ENCODE results near the gene PLEKHH2. TPM values are rescaled to one million over a fixed set of nuclear protein-coding genes. Genes with fewer than 3 reads are reported as not detected.

Gene PLEKHH2
- polyA plus RNA-seq, 3 donors, result not detected

DNA sequence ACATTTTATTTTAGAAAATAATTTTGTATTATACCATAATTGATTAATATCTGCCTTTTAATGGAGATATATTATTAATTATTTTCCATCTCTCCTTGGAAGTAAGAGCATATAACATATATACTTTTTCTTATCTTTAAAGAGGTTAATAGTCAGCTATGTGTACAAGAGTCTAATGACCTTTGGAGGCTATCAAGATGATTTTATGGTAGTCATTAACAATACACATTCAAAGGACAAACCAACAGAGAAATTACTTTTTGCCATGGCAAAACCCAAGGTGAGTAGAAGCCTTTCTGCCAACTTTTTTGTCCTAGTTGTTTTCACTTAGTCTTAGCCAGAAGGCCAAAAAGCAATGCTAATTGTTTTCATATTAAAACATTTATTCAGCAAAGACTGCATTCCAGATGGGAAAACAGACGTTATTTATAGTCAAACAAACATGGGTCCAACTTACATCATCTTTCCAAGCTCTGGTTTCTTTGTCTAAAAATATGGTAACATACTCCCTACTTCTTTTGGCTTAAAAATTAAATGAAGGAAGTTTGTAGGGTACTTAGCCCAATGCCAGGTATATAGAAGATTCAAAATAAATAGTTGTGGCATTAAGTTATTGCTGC is 127.1 kb downstream of the PLEKHH2 start:
- H3K27ac Mint-ChIP-seq, result no peak overlapping the region
- Histone ChIP-seq H3K9me3 (replicated peaks in 1 of 2; ENCODE audit: control insufficient read depth in 1 of 2, insufficient read depth in 1 of 2, low read length in 2 of 2) (peaks cover 0 to 4% of the 10 kb centered on the region in 2 donors), H3K36me3 (replicated peaks in 1 of 2; ENCODE audit: control insufficient read depth in 1 of 2, insufficient read depth in 2 of 2, low read length in 2 of 2) (no peaks in the 10 kb centered on the region)

DNA sequence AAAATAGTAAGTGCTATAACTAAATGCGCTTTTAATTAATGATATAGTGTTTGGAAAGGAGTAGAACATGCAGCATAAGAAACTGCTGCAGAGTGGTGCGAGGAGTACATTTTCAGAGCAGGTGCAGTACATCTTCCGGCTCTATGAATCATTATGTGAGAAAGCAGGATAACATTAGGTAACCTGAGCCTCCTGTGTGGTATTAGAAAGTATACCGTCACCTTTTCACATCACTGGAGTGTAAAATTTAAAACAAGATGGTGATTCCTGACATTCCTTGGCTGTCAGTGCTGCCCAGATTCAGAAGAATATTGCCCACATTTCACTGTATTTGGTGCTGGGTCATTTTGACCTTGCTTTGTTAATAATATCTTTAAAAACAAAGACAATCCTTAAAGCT is 128.9 kb downstream of the PLEKHH2 start:
- no peaks in the 10 kb centered on the region for H4K20me1 ChIP-seq (ENCODE audit: insufficient read depth, low read length)
- 100% methylated on average over 1 of the region's 4 CpGs for WGBS (ENCODE audit: insufficient coverage)
- H3K9me3 Mint-ChIP-seq, result peaks cover 0 to 5% (median 3%) of the 10 kb centered on the region in 7 donors
- H3K9ac ChIP-seq (ENCODE audit: insufficient read depth, low read length, poor library complexity, severe bottlenecking), result no peak overlapping the region
- H3K4me3 ChIP-seq (replicated peaks in 1 of 3; ENCODE audit: low read depth in 2 of 3, low read length in 3 of 3), result no peak overlapping the region
- no peak overlapping the region for H3K27ac Mint-ChIP-seq
- intact Hi-C loops (cut with micrococcal nuclease), result no loop called here
- H3K27ac ChIP-seq (ENCODE audit: low read depth in 1 of 2, low read length in 2 of 2), result no peak overlapping the region
- no peak for DNase-seq
- H2AFZ ChIP-seq (ENCODE audit: insufficient read depth, low read depth, low read length, poor library complexity, severe bottlenecking), result no peak overlapping the region
- H3K36me3 ChIP-seq (replicated peaks in 1 of 2; ENCODE audit: control insufficient read depth in 1 of 2, insufficient read depth in 2 of 2, low read length in 2 of 2), result no peaks in the 10 kb centered on the region
- peaks cover 0 to 4% of the 10 kb centered on the region in 2 donors for H3K9me3 ChIP-seq (replicated peaks in 1 of 2; ENCODE audit: control insufficient read depth in 1 of 2, insufficient read depth in 1 of 2, low read length in 2 of 2)
- H3K4me2 ChIP-seq (replicated peaks; ENCODE audit: extremely low read depth, low read length, poor library complexity, severe bottlenecking), result no peak overlapping the region
- no peaks in the 10 kb centered on the region for H3K36me3 Mint-ChIP-seq
- H3K79me2 ChIP-seq (ENCODE audit: insufficient read depth, low read length), result no peaks in the 10 kb centered on the region
- TF ChIP-seq, protein P1, sequence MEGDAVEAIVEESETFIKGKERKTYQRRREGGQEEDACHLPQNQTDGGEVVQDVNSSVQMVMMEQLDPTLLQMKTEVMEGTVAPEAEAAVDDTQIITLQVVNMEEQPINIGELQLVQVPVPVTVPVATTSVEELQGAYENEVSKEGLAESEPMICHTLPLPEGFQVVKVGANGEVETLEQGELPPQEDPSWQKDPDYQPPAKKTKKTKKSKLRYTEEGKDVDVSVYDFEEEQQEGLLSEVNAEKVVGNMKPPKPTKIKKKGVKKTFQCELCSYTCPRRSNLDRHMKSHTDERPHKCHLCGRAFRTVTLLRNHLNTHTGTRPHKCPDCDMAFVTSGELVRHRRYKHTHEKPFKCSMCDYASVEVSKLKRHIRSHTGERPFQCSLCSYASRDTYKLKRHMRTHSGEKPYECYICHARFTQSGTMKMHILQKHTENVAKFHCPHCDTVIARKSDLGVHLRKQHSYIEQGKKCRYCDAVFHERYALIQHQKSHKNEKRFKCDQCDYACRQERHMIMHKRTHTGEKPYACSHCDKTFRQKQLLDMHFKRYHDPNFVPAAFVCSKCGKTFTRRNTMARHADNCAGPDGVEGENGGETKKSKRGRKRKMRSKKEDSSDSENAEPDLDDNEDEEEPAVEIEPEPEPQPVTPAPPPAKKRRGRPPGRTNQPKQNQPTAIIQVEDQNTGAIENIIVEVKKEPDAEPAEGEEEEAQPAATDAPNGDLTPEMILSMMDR (IDR thresholded peaks at IDR 0.05), result no peak
- peaks cover 0 to 9% (median 6%) of the 10 kb centered on the region in 3 donors for H3K27me3 Mint-ChIP-seq (ENCODE audit: low read depth in 3 of 3)
- H3K4me1 Mint-ChIP-seq, result no peaks in the 10 kb centered on the region
- no peak overlapping the region for H3K4me3 Mint-ChIP-seq
- no peaks in the 10 kb centered on the region for H3K4me1 ChIP-seq (ENCODE audit: control insufficient read depth in 1 of 2, insufficient read depth in 2 of 2, low read length in 2 of 2)
- H3K27me3 ChIP-seq (ENCODE audit: control insufficient read depth in 2 of 2, insufficient read depth in 2 of 2, low read length in 2 of 2), result peaks cover 0 to 3% of the 10 kb centered on the region in 2 donors

More for the DNA sequence above, 127.1 kb downstream of the PLEKHH2 start:
- DNase-seq, result no peak
- Histone ChIP-seq H3K27ac (ENCODE audit: low read depth in 1 of 2, low read length in 2 of 2) (no peak overlapping the region), H2AFZ (ENCODE audit: insufficient read depth, low read depth, low read length, poor library complexity, severe bottlenecking) (no peak overlapping the region), H3K27me3 (ENCODE audit: control insufficient read depth in 2 of 2, insufficient read depth in 2 of 2, low read length in 2 of 2) (peaks cover 0 to 3% of the 10 kb centered on the region in 2 donors), H3K9ac (ENCODE audit: insufficient read depth, low read length, poor library complexity, severe bottlenecking) (no peak overlapping the region), H3K4me3 (replicated peaks in 1 of 3; ENCODE audit: low read depth in 2 of 3, low read length in 3 of 3) (no peak overlapping the region), H3K4me2 (replicated peaks; ENCODE audit: extremely low read depth, low read length, poor library complexity, severe bottlenecking) (no peak overlapping the region), H4K20me1 (ENCODE audit: insufficient read depth, low read length) (no peaks in the 10 kb centered on the region), H3K4me1 (ENCODE audit: control insufficient read depth in 1 of 2, insufficient read depth in 2 of 2, low read length in 2 of 2) (no peaks in the 10 kb centered on the region), H3K79me2 (ENCODE audit: insufficient read depth, low read length) (no peaks in the 10 kb centered on the region)
- peaks cover 0 to 5% (median 1%) of the 10 kb centered on the region in 7 donors for H3K9me3 Mint-ChIP-seq
- no peaks in the 10 kb centered on the region for H3K36me3 Mint-ChIP-seq
- intact Hi-C loops (cut with micrococcal nuclease), result no loop called here
- TF ChIP-seq, protein P1 (IDR thresholded peaks at IDR 0.05), result no peak
- H3K4me3 Mint-ChIP-seq, result no peak overlapping the region
- no peaks in the 10 kb centered on the region for H3K4me1 Mint-ChIP-seq
- no CpG with 5 or more reads among the region's 1 CpG for WGBS (ENCODE audit: insufficient coverage)
- peaks cover 2 to 10% (median 4%) of the 10 kb centered on the region in 3 donors for H3K27me3 Mint-ChIP-seq (ENCODE audit: low read depth in 3 of 3)

All from CD14-positive monocyte (primary cell).